Vagina (tissue), 2 donors: ENCODE measurements around the gene ALDH1L1. TPM values are rescaled to one million over a fixed set of nuclear protein-coding genes. Genes with fewer than 3 reads are reported as not detected.

Experiments
- DNase-seq, 2 donors: peaks; one replicate each; pipeline ENCODE4 v3.0.0-alpha.2; 2017; ENCODE audit errors: extremely low spot score in 2 of 2
- H3K27ac ChIP-seq: fragments of 200-600 bp; sonication (generic); one replicate; pipeline ENCODE4 v1.5.1; 2019
- H3K27me3 ChIP-seq: fragments of 200-600 bp; sonication (generic); one replicate; pipeline ENCODE4 v1.5.1; 2019
- H3K36me3 ChIP-seq, 2 donors: fragments of 200-600 bp; sonication (generic); one replicate each; pipeline ENCODE4 v1.5.1; 2017 to 2019
- H3K4me1 ChIP-seq: fragments of 200-600 bp; sonication (generic); one replicate; pipeline ENCODE4 v1.5.1; 2019
- H3K4me3 ChIP-seq, 2 donors: fragments of 200-600 bp; sonication (generic); 1 replicate in 1 of 2; 2 replicates in 1 of 2; pipeline ENCODE4 v1.5.1; 2016 to 2019
- H3K9me3 ChIP-seq: fragments of 200-600 bp; sonication (generic); one replicate; pipeline ENCODE4 v1.5.1; 2019
- POLR2A ChIP-seq, 2 donors: fragments of 450-650 bp; IDR thresholded peaks; one replicate each; pipeline ENCODE4 v1.6.1; 2017; ENCODE audit warnings: antibody characterized with exemption in 2 of 2, mild to moderate bottlenecking in 2 of 2, moderate library complexity in 2 of 2
- POLR2AphosphoS5 ChIP-seq, 2 donors: sonication (generic); formaldehyde crosslinking; IDR thresholded peaks; one replicate each; pipeline ENCODE4 v1.9.0; 2017; ENCODE audit warnings: antibody characterized with exemption in 2 of 2, mild to moderate bottlenecking in 2 of 2, low read depth in 1 of 2; ENCODE audit not compliant: insufficient read depth in 1 of 2
- intact Hi-C: fragments of 100-400 bp; cut with DNase I; formaldehyde crosslinking; loops from one replicate; pipeline ENCODE4 v1.15.1; 2023
- total RNA-seq: library from RNA; depleted of rRNA; stranded (reverse); fragments of >200 nt; gene quantifications from one replicate; pipeline ENCODE4 v1.2.3, GENCODE V29; 2016
- TF ChIP-seq, protein P1 (sequence below), 3 experiments: fragments of 450-650 bp in 2 of 3; fragments of 200-600 bp in 1 of 3; sonication (generic) in 1 of 3; IDR thresholded peaks; one replicate each; pipeline ENCODE4 v1.5.1; 2017 to 2019; ENCODE audit warnings: antibody characterized with exemption in 3 of 3, mild to moderate bottlenecking in 2 of 3, moderate library complexity in 2 of 3

ALDH1L1 gene
- total RNA-seq, 1 donor from 2014 or later = 19.2 TPM

DNA sequence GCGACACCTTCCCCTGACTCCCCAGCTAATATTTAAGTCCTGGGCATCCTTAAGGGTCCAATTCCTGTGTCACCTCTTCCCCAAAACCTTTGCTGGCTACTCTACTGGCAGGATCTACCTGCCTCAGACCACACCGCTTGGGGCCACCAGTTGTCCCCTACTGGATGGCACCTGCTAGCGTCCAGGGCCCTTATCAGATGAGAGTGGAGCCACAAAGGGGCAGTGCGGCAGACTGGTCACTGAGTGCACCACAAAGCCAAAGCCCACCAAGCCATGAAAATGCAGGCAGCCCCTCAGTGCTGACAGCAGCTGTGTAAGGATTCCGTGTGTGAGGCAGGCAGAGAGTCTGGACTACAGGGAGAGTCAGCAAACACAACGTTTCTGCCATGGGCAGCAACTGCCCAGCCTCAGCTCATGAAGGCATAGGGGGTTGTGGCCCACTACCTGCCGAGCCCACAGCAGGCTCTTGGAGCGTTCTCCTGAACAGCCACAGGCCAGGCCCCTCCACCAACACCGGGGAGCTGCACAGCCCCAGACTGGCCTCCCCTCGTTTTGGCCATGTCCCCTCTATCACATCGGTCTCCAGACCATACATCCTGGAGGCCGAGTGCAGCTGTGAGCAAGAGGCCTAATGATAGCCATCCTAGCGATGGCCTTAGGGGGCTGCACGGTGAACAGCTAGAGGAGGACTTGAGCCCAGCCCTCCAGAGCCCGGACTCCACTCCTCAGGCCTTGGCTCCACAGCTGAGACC is 32.3 kb downstream of the ALDH1L1 start:
- DNase-seq = peak in 1 of 2 donors; percentile 80
- TF ChIP-seq, protein P1, sequence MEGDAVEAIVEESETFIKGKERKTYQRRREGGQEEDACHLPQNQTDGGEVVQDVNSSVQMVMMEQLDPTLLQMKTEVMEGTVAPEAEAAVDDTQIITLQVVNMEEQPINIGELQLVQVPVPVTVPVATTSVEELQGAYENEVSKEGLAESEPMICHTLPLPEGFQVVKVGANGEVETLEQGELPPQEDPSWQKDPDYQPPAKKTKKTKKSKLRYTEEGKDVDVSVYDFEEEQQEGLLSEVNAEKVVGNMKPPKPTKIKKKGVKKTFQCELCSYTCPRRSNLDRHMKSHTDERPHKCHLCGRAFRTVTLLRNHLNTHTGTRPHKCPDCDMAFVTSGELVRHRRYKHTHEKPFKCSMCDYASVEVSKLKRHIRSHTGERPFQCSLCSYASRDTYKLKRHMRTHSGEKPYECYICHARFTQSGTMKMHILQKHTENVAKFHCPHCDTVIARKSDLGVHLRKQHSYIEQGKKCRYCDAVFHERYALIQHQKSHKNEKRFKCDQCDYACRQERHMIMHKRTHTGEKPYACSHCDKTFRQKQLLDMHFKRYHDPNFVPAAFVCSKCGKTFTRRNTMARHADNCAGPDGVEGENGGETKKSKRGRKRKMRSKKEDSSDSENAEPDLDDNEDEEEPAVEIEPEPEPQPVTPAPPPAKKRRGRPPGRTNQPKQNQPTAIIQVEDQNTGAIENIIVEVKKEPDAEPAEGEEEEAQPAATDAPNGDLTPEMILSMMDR (IDR thresholded peaks at IDR 0.05) = no peak
- TF ChIP-seq POLR2AphosphoS5 (IDR thresholded peaks at IDR 0.05; ENCODE audit: insufficient read depth in 1 of 2, low read depth in 1 of 2) = no peak
- no peak for TF ChIP-seq POLR2A (IDR thresholded peaks at IDR 0.05)
- Histone ChIP-seq H3K4me3 (no peak overlapping the region), H3K36me3 (no peaks in the 10 kb centered on the region), H3K9me3 (no peaks in the 10 kb centered on the region), H3K4me1 (no peaks in the 10 kb centered on the region), H3K27ac (no peak overlapping the region), H3K27me3 (no peaks in the 10 kb centered on the region)
- intact Hi-C loops = no loop called here

DNA sequence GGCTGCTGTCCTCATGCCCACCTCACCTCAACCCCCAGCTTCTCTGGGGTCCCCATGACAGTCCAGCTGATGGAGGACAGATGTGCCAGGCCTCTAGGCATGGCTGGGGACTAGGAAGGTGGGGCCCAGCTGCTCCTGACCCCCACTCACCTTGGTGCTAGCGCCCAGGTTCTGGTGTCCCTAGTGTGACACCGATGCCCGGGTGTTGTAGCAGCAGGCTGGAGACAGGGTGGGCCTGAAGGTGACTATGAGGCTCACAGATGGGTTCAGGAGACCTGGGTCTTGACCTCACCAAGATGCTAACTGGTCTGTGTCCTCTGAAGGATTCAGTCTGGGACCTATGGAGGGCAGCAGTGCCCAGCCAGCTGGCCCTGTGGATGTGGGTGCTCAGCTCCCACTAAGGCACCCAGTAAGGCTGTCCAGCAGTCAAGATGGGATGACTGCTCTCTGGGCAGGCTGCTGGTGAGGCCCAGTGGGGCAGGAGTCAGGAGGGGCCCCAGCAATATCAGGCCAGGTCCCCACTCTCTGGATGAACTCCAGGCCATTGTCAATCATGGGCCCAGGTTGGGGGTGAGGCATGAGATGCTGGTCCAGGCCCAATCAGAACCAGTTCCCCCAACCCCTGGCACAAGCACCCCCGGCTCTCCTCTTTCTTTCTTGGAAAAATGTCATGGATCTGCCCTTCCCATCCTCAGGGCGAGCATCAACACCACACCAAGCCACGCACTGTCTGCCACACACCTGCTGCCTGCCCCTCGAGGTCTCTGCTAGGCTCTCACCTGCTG is 33.0 kb downstream of the ALDH1L1 start:
- Histone ChIP-seq H3K36me3 (no peaks in the 10 kb centered on the region), H3K27ac (no peak overlapping the region), H3K9me3 (no peaks in the 10 kb centered on the region), H3K27me3 (no peaks in the 10 kb centered on the region), H3K4me3 (no peak overlapping the region), H3K4me1 (no peaks in the 10 kb centered on the region)
- intact Hi-C loops = no loop called here
- TF ChIP-seq POLR2A (IDR thresholded peaks at IDR 0.05) (no peak), POLR2AphosphoS5 (IDR thresholded peaks at IDR 0.05; ENCODE audit: insufficient read depth in 1 of 2, low read depth in 1 of 2) (no peak)
- TF ChIP-seq, protein P1 (IDR thresholded peaks at IDR 0.05) = no peak
- peak; percentile 74 to 91 for DNase-seq

DNA sequence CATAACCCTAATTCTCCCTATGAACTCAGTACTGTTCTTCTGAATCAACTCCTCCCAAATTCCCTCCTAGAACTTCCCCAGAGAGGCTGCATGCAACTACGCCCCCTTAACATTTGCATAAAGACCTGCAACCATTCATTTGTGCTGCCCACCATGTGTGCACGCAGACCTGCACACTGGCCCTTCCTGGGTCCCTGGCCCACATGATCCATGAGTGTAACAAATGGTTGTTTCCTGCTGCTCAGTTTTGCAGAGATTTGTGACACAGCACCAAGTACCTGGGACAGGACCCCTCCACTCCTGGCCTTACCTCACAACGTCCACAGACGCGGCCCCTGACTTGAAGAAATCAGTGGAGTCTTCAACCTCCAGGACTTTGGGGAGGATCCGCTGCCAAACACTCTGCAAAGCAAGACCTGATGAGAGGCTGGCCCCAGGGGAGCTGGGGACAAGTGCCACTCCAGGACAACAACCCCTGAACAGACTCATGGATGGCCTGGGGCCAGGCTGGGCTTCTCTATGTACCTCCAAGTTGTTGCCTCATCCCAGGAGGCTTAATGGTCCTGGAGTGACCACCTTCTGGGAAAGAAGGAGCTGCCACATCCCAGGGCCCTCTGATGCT is 33.8 kb downstream of the ALDH1L1 start:
- DNase-seq = peak; percentile 70 to 79
- Histone ChIP-seq H3K27me3 (no peaks in the 10 kb centered on the region), H3K36me3 (no peaks in the 10 kb centered on the region), H3K4me3 (no peak overlapping the region), H3K27ac (no peak overlapping the region), H3K4me1 (no peaks in the 10 kb centered on the region), H3K9me3 (no peaks in the 10 kb centered on the region)
- TF ChIP-seq, protein P1 (IDR thresholded peaks at IDR 0.05) = no peak
- TF ChIP-seq POLR2A (IDR thresholded peaks at IDR 0.05) = no peak
- no peak for TF ChIP-seq POLR2AphosphoS5 (IDR thresholded peaks at IDR 0.05; ENCODE audit: insufficient read depth in 1 of 2, low read depth in 1 of 2)
- intact Hi-C loops = no loop called here

DNA sequence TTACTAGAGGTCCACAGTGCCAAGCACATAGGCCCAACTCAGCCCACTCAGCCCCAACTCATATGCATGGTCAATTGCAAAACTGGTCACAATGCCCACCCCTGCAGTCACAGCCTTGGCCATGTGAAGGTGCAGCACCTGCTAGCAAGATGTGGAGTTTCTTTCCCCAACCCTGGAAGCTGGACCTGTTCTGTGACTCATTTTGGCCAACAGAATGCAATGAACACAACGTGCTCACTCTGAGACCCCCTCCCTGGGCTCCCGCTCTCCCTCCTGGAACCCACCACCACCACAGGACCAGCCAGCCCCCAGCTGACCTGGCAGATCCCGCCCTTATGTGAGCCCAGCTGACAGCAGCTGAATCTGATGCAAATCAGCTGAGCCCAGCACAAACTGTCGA is 34.4 kb downstream of the ALDH1L1 start:
- DNase-seq = peak in 1 of 2 donors; percentile 52
- Histone ChIP-seq H3K27me3 (no peaks in the 10 kb centered on the region), H3K36me3 (no peaks in the 10 kb centered on the region), H3K4me3 (no peak overlapping the region), H3K4me1 (no peaks in the 10 kb centered on the region), H3K9me3 (no peaks in the 10 kb centered on the region), H3K27ac (no peak overlapping the region)
- intact Hi-C loops = no loop called here
- TF ChIP-seq, protein P1 (IDR thresholded peaks at IDR 0.05) = no peak
- TF ChIP-seq POLR2A (IDR thresholded peaks at IDR 0.05) (no peak), POLR2AphosphoS5 (IDR thresholded peaks at IDR 0.05; ENCODE audit: insufficient read depth in 1 of 2, low read depth in 1 of 2) (no peak)
